Measurements from ENCODE around the gene BMF.

BMF gene

DNA sequence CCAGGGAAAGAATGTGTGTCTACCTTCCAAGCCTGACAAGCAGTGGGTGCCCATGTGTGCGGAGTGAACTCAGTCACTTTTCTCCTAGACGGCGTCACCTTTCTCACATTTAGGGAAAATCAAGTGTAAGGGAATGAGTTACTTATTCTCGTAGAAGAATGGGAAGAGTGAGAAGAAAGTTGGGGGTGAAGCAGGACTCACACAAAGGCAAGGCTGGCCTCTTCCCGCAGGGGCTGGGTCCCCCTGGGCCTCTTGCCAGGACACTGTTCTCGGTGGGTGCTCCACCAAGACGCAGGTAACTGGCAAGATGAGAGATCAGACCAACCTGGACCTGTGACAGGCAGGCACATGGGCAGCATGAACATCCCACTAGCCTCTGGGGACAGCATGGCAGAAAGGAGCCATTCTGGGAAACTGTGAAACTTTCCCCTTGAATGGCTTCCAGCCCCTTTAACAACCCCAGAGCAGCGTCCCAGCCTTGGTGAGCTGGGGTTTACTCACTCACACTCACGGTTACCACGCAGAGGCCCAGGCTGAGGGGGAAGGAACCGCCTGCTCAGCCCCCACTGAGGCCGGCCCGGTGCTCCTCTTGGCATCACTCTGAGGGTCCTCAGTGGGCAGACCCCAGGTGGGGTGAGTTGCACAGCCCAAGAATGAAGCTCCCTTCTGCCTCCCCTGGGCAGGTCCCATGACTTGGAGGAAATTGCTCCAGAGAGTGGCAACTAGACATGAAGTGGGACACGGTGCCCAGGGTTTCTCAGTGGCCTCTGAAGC is 54.7 kb downstream of the BMF start:
- peaks cover 82% of the 10 kb centered on the region for H3K4me1 ChIP-seq (ENCODE audit: low read length)
- no peak overlapping the region for H2AFZ ChIP-seq (ENCODE audit: low read depth, low read length)
- no peaks in the 10 kb centered on the region for H4K20me1 ChIP-seq (ENCODE audit: insufficient read depth, low read length)
- 0 out of 2 replicates have a peak, but pooled peaks cover 4% of the 10 kb centered on the region for H3K79me2 ChIP-seq (ENCODE audit: low read length)
- no peaks in the 10 kb centered on the region for H3K27me3 ChIP-seq (ENCODE audit: low read depth, low read length)
- H3K4me3 ChIP-seq (ENCODE audit: low read length), result 0 out of 2 replicates have a peak overlapping the region, but pooled peaks have one; percentile 0
- peak overlapping the region; percentile 66 for H3K27ac ChIP-seq (ENCODE audit: low read length)
- peak overlapping the region; percentile 53 for H3K4me2 ChIP-seq (ENCODE audit: low read length)
- peak overlapping the region; percentile 67 for H3K9ac ChIP-seq (ENCODE audit: low read length)
- H3K9me3 ChIP-seq (ENCODE audit: insufficient read depth, low read length), result no peaks in the 10 kb centered on the region
- no peaks in the 10 kb centered on the region for H3K36me3 ChIP-seq (replicated peaks; ENCODE audit: low read depth, low read length)
- TF ChIP-seq EZH2phosphoT487 (IDR thresholded peaks at IDR 0.05; ENCODE audit: low read depth), result no peak
- TF ChIP-seq, protein P1, sequence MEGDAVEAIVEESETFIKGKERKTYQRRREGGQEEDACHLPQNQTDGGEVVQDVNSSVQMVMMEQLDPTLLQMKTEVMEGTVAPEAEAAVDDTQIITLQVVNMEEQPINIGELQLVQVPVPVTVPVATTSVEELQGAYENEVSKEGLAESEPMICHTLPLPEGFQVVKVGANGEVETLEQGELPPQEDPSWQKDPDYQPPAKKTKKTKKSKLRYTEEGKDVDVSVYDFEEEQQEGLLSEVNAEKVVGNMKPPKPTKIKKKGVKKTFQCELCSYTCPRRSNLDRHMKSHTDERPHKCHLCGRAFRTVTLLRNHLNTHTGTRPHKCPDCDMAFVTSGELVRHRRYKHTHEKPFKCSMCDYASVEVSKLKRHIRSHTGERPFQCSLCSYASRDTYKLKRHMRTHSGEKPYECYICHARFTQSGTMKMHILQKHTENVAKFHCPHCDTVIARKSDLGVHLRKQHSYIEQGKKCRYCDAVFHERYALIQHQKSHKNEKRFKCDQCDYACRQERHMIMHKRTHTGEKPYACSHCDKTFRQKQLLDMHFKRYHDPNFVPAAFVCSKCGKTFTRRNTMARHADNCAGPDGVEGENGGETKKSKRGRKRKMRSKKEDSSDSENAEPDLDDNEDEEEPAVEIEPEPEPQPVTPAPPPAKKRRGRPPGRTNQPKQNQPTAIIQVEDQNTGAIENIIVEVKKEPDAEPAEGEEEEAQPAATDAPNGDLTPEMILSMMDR (IDR thresholded peaks at IDR 0.05; ENCODE audit: low read depth, low read length), result no peak

DNA sequence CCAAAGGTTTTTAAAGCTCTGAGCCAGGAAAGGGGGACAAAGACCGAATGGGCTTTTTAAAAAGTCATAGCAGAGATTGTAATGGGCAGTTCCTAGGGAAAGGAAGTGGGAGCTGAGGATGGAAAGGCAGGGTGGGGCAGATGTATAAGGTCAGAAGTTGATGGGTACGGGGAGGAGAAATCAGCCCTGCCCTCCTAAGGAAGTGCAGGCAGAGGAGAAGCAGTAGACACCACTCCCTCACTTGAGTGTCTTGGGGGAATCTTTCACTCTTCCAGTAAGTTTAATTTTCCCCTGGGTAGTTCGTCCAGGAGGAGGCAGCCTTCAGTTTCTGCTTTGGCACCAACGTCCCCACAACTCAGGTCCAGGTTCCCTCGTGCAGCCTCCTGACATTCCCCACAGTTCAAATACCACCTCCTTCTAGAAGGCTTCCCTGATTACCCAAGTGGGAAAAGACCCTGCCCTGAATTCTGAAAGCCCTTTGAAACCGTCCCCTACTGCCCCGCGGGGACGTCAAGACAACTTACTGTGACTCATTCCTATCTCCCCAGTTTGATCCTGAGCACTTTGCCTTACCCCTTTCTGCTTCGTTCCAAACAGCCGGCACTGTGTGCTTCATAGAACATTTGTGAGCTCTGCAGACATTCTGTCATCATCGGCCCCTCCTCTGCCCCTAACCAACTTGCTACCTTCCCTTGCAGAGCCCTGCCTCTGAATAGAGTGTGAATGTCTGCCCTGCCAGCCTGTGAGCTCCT is 55.4 kb downstream of the BMF start:
- Histone ChIP-seq H3K27ac (ENCODE audit: low read length) (peak overlapping the region; percentile 66), H3K9ac (ENCODE audit: low read length) (peak overlapping the region; percentile 67), H3K36me3 (replicated peaks; ENCODE audit: low read depth, low read length) (no peaks in the 10 kb centered on the region), H3K9me3 (ENCODE audit: insufficient read depth, low read length) (no peaks in the 10 kb centered on the region), H3K4me1 (ENCODE audit: low read length) (peaks cover 82% of the 10 kb centered on the region), H3K4me3 (ENCODE audit: low read length) (no peak overlapping the region), H3K27me3 (ENCODE audit: low read depth, low read length) (no peaks in the 10 kb centered on the region), H3K4me2 (ENCODE audit: low read length) (peak overlapping the region; percentile 53), H3K79me2 (ENCODE audit: low read length) (0 out of 2 replicates have a peak, but pooled peaks cover 4% of the 10 kb centered on the region), H4K20me1 (ENCODE audit: insufficient read depth, low read length) (no peaks in the 10 kb centered on the region), H2AFZ (ENCODE audit: low read depth, low read length) (no peak overlapping the region)
- TF ChIP-seq, protein P1 (IDR thresholded peaks at IDR 0.05; ENCODE audit: low read depth, low read length), result peak; percentile 44
- TF ChIP-seq EZH2phosphoT487 (IDR thresholded peaks at IDR 0.05; ENCODE audit: low read depth), result no peak

DNA sequence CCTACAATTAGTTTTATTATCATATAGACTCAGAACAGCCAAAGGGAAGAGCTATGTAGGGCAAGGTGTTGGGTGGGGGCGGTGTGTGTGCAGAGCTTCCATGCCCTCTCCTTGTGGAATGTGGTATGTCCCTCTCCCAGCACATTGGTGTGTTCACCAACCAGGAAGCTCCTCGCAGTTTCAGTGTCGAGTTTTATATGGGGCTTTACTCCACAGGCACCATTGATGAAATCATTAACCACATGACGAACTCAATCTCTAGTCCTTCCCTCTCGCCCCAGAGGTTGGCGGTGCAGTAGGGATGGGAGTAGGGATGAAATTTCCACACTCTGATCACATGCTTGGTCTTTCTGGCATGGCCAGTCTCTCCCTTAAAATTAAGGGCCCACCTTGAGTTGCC is 56.1 kb downstream of the BMF start:
- H4K20me1 ChIP-seq (ENCODE audit: insufficient read depth, low read length), result no peaks in the 10 kb centered on the region
- peak overlapping the region; percentile 67; the same call in 1 of the 2 replicates for H3K9ac ChIP-seq (ENCODE audit: low read length)
- peaks cover 87% of the 10 kb centered on the region for H3K4me1 ChIP-seq (ENCODE audit: low read length)
- H3K4me3 ChIP-seq (ENCODE audit: low read length), result no peak overlapping the region
- no peaks in the 10 kb centered on the region for H3K36me3 ChIP-seq (replicated peaks; ENCODE audit: low read depth, low read length)
- no peaks in the 10 kb centered on the region for H3K27me3 ChIP-seq (ENCODE audit: low read depth, low read length)
- H3K4me2 ChIP-seq (ENCODE audit: low read length), result peak overlapping the region; percentile 1; the same call in 1 of the 2 replicates
- 0 out of 2 replicates have a peak overlapping the region, but pooled peaks have one; percentile 98 for H3K27ac ChIP-seq (ENCODE audit: low read length)
- no peaks in the 10 kb centered on the region for H3K9me3 ChIP-seq (ENCODE audit: insufficient read depth, low read length)
- H3K79me2 ChIP-seq (ENCODE audit: low read length), result 0 out of 2 replicates have a peak, but pooled peaks cover 4% of the 10 kb centered on the region
- no peak overlapping the region for H2AFZ ChIP-seq (ENCODE audit: low read depth, low read length)
- TF ChIP-seq EZH2phosphoT487 (IDR thresholded peaks at IDR 0.05; ENCODE audit: low read depth), result no peak
- TF ChIP-seq, protein P1 (IDR thresholded peaks at IDR 0.05; ENCODE audit: low read depth, low read length), result no peak
